Panc1 (cell line): Measurements from ENCODE around the gene FAM98B. TPM values are rescaled to one million over a fixed set of nuclear protein-coding genes. Genes with fewer than 3 reads are reported as not detected.

ENCODE experiments used
- ATAC-seq: fragments of 200-7000 bp; cut with Tn5 transposase; 2 replicates; pipeline ENCODE4 v1.9.1; 2020; ENCODE audit warnings: mild to moderate bottlenecking, moderate library complexity
- BruUV-seq: library from RNA; stranded (reverse); fragments of 400-500 nt; replicated peaks from 2 replicates; lab custom pipeline; 2021; lab: Mats Ljungman, UMichigan
- CTCF ChIA-PET: fragments of 300-600 bp; sonication (Branson Sonifier 250); formaldehyde crosslinking; loops from one replicate; lab custom pipeline; 2022; ENCODE audit warnings: antibody characterized with exemption; lab: Charles Lee
- POLR2A ChIA-PET: fragments of 300-600 bp; sonication (Branson Sonifier 250); formaldehyde crosslinking; loops from one replicate; lab custom pipeline; 2022; ENCODE audit warnings: antibody characterized with exemption; lab: Charles Lee
- DNase-seq: peaks from one replicate; pipeline ENCODE4 v3.0.0-alpha.2; 2010; ENCODE audit warnings: low read depth, low spot score
- H3K27ac ChIP-seq: 2 replicates; pipeline ENCODE4 v1.5.1; 2011; ENCODE audit warnings: mild to moderate bottlenecking, low read length, inconsistent platforms
- H3K27me3 ChIP-seq: fragments of 200-500 bp; sonication (Bioruptor generic); 2 replicates; pipeline ENCODE4 v1.6.0; 2014; ENCODE audit warnings: low read length, inconsistent platforms; ENCODE audit not compliant: control insufficient read depth, insufficient read depth
- H3K36me3 ChIP-seq: fragments of 200-500 bp; sonication (Bioruptor generic); 2 replicates; pipeline ENCODE4 v1.5.1; 2014; ENCODE audit warnings: inconsistent platforms, mild to moderate bottlenecking, low read length, moderate library complexity; ENCODE audit not compliant: control insufficient read depth, insufficient read depth
- H3K4me1 ChIP-seq: 2 replicates; pipeline ENCODE4 v1.5.1; 2011; ENCODE audit warnings: inconsistent platforms, mild to moderate bottlenecking, low read length, moderate library complexity; ENCODE audit not compliant: control insufficient read depth, insufficient read depth
- H3K4me3 ChIP-seq, 2 experiments: 2 replicates each; pipeline ENCODE4 v1.5.1; 2011 to 2012; ENCODE audit warnings: low read depth in 2 of 2, low read length in 2 of 2, mild to moderate bottlenecking in 2 of 2, inconsistent platforms in 1 of 2, moderate library complexity in 1 of 2
- H3K9me3 ChIP-seq: fragments of 200-500 bp; sonication (Bioruptor generic); 2 replicates; pipeline ENCODE4 v1.5.1; 2014; ENCODE audit warnings: low read depth, mild to moderate bottlenecking, inconsistent platforms, low read length, moderate library complexity; ENCODE audit not compliant: control insufficient read depth, insufficient read depth
- CTCF ChIP-seq: fragments of 450-650 bp; IDR thresholded peaks from 2 replicates; pipeline ENCODE4 v1.5.1; 2017; ENCODE audit warnings: mild to moderate bottlenecking
- POLR2AphosphoS5 ChIP-seq: IDR thresholded peaks from 2 replicates; pipeline ENCODE4 v1.6.1; 2012; ENCODE audit warnings: mild to moderate bottlenecking, low read depth, low read length, moderate library complexity
- SIN3A ChIP-seq: IDR thresholded peaks from 2 replicates; pipeline ENCODE4 v1.6.1; 2012; ENCODE audit warnings: low read depth, mild to moderate bottlenecking, low read length, moderate library complexity, borderline replicate concordance; ENCODE audit not compliant: insufficient read depth
- TCF7L2 ChIP-seq: IDR thresholded peaks from 2 replicates; pipeline ENCODE4 v1.6.1; 2011; ENCODE audit warnings: mild to moderate bottlenecking, low read depth, low read length, inconsistent platforms
- in situ Hi-C: cut with HindIII; loops from 2 replicates; pipeline ENCODE4 v1.10.0; 2016; ENCODE audit warnings: low sequenced_read_pairs, low pct_unique_long_range_greater_than_20kb
- intact Hi-C: fragments of 100-400 bp; cut with micrococcal nuclease; formaldehyde crosslinking; loops from one replicate; pipeline ENCODE4 v1.10.0; 2022; ENCODE audit not compliant: unreplicated experiment
- total RNA-seq: library from RNA; stranded (reverse); gene quantifications from one replicate; pipeline ENCODE4 v1.2.1, GENCODE V29; 2021; ENCODE audit not compliant: unreplicated experiment
- TF ChIP-seq, protein P1 (sequence below), 2 experiments: IDR thresholded peaks; 2 replicates each; pipeline ENCODE4 v1.6.1; 2011 to 2012; ENCODE audit warnings: low read depth in 2 of 2, control low read depth in 1 of 2, low read length in 1 of 2, mild to moderate bottlenecking in 1 of 2, moderate library complexity in 1 of 2; ENCODE audit not compliant: insufficient read depth in 1 of 2

Gene FAM98B
- total RNA-seq, 1 experiment from 2014 or later, result 32.5 TPM

GRCh38 chr15:38487378-38487777 is 33.5 kb downstream of the FAM98B start:
- no peak for TF ChIP-seq CTCF
- no peak for TF ChIP-seq POLR2AphosphoS5
- TF ChIP-seq SIN3A, result no peak
- TF ChIP-seq, protein P1, sequence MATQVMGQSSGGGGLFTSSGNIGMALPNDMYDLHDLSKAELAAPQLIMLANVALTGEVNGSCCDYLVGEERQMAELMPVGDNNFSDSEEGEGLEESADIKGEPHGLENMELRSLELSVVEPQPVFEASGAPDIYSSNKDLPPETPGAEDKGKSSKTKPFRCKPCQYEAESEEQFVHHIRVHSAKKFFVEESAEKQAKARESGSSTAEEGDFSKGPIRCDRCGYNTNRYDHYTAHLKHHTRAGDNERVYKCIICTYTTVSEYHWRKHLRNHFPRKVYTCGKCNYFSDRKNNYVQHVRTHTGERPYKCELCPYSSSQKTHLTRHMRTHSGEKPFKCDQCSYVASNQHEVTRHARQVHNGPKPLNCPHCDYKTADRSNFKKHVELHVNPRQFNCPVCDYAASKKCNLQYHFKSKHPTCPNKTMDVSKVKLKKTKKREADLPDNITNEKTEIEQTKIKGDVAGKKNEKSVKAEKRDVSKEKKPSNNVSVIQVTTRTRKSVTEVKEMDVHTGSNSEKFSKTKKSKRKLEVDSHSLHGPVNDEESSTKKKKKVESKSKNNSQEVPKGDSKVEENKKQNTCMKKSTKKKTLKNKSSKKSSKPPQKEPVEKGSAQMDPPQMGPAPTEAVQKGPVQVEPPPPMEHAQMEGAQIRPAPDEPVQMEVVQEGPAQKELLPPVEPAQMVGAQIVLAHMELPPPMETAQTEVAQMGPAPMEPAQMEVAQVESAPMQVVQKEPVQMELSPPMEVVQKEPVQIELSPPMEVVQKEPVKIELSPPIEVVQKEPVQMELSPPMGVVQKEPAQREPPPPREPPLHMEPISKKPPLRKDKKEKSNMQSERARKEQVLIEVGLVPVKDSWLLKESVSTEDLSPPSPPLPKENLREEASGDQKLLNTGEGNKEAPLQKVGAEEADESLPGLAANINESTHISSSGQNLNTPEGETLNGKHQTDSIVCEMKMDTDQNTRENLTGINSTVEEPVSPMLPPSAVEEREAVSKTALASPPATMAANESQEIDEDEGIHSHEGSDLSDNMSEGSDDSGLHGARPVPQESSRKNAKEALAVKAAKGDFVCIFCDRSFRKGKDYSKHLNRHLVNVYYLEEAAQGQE (IDR thresholded peaks at IDR 0.05; ENCODE audit: insufficient read depth in 1 of 2, low read depth in 2 of 2, low read length in 1 of 2), result no peak
- no peak for TF ChIP-seq TCF7L2
- in situ Hi-C loops (no loop called here), intact Hi-C loops (no loop called here)
- Histone ChIP-seq H3K4me1 (no peaks in the 10 kb centered on the region), H3K27me3 (no peaks in the 10 kb centered on the region), H3K36me3 (peaks cover 2% of the 10 kb centered on the region; the same call in 1 of the 2 replicates), H3K27ac (no peak overlapping the region), H3K9me3 (no peaks in the 10 kb centered on the region), H3K4me3 (no peak overlapping the region)
- BruUV-seq, result no TSS peak
- DNase-seq (no peak), ATAC-seq (no peak)
- CTCF ChIA-PET, result no interaction called here
- POLR2A ChIA-PET, result no interaction called here

GRCh38 chr15:38490242-38490922 is 36.5 kb downstream of the FAM98B start:
- in situ Hi-C loops (no loop called here), intact Hi-C loops (no loop called here)
- Histone ChIP-seq H3K4me1 (no peaks in the 10 kb centered on the region), H3K36me3 (peaks cover 2% of the 10 kb centered on the region; the same call in 1 of the 2 replicates), H3K27ac (no peak overlapping the region), H3K4me3 (no peak overlapping the region), H3K27me3 (no peaks in the 10 kb centered on the region), H3K9me3 (no peaks in the 10 kb centered on the region)
- ATAC-seq (no peak), DNase-seq (no peak)
- TF ChIP-seq SIN3A (no peak), POLR2AphosphoS5 (no peak), CTCF (no peak), TCF7L2 (no peak)
- TF ChIP-seq, protein P1 (IDR thresholded peaks at IDR 0.05; ENCODE audit: insufficient read depth in 1 of 2, low read depth in 2 of 2, low read length in 1 of 2), result no peak
- BruUV-seq, result no TSS peak
- POLR2A ChIA-PET, result no interaction called here
- CTCF ChIA-PET, result no interaction called here
